OCI-LY3 (cell line): Measurements from ENCODE around the gene USP6.
"Not testable (repeated sequence)": the region's sequence is repeated elsewhere in the genome, so short reads cannot be mapped to it uniquely, and the experiment has no call there.

Experiments used
- H2AFZ ChIP-seq: fragments of 200-600, 300-600 bp; shearing (Covaris generic); 2 replicates; pipeline ENCODE4 v1.6.0; 2014; ENCODE audit warnings: antibody characterized with exemption, low read depth, low read length
- H3K27ac ChIP-seq: fragments of 200-600, 300-600 bp; sonication (generic); 2 replicates; pipeline ENCODE4 v1.5.1; 2014; ENCODE audit warnings: mild to moderate bottlenecking, low read length, moderate library complexity, mixed read lengths
- H3K27me3 ChIP-seq: fragments of 200-600, 300-600 bp; sonication (generic); 2 replicates; pipeline ENCODE4 v1.6.1; 2014; ENCODE audit warnings: low read depth, low read length, mixed read lengths
- H3K36me3 ChIP-seq: fragments of 200-600, 300-600 bp; sonication (generic); replicated peaks from 2 replicates; pipeline ENCODE3; 2014; ENCODE audit warnings: low read depth, low read length, mixed read lengths
- H3K4me1 ChIP-seq: fragments of 300-600, 200-600 bp; sonication (generic); 2 replicates; pipeline ENCODE4 v1.6.1; 2014; ENCODE audit warnings: low read length, mixed read lengths
- H3K4me2 ChIP-seq: fragments of 200-600, 300-600 bp; sonication (generic); 2 replicates; pipeline ENCODE4 v1.6.1; 2014; ENCODE audit warnings: low read length, mixed read lengths
- H3K4me3 ChIP-seq: fragments of 300-600, 200-600 bp; sonication (generic); 2 replicates; pipeline ENCODE4 v1.5.1; 2014; ENCODE audit warnings: antibody characterized with exemption, mild to moderate bottlenecking, low read length, moderate library complexity
- H3K79me2 ChIP-seq: fragments of 300-600, 200-600 bp; shearing (Covaris generic); 2 replicates; pipeline ENCODE4 v1.6.1; 2014; ENCODE audit warnings: mild to moderate bottlenecking, low read length, mixed read lengths
- H3K9ac ChIP-seq: fragments of 300-600, 200-600 bp; shearing (Covaris generic); 2 replicates; pipeline ENCODE4 v1.6.0; 2014; ENCODE audit warnings: mild to moderate bottlenecking, low read length, moderate library complexity
- H3K9me3 ChIP-seq: fragments of 200-600, 300-600 bp; shearing (Covaris generic); 2 replicates; pipeline ENCODE4 v1.6.1; 2014; ENCODE audit warnings: low read length, mixed read lengths; ENCODE audit not compliant: insufficient read depth
- H4K20me1 ChIP-seq: fragments of 200-600, 300-600 bp; sonication (generic); 2 replicates; pipeline ENCODE4 v1.6.1; 2016; ENCODE audit warnings: low read length, mixed read lengths; ENCODE audit not compliant: insufficient read depth
- CTCF ChIP-seq: fragments of 200-600, 300-600 bp; sonication (generic); IDR thresholded peaks from 2 replicates; pipeline ENCODE4 v1.5.1; 2014; ENCODE audit warnings: antibody characterized with exemption, low read length, low read depth
- EZH2phosphoT487 ChIP-seq: fragments of 200-600 bp; shearing (Covaris generic); IDR thresholded peaks from 2 replicates; pipeline ENCODE4 v1.6.1; 2018; ENCODE audit warnings: antibody characterized with exemption, mixed run types, low read depth

Gene USP6

GRCh38 chr17:5139458-5139732, 23.6 kb downstream of the USP6 start:
- Histone ChIP-seq H3K36me3 (no peaks in the 10 kb centered on the region), H2AFZ (no peak overlapping the region), H3K79me2 (no peaks in the 10 kb centered on the region), H4K20me1 (no peaks in the 10 kb centered on the region), H3K9me3 (no peaks in the 10 kb centered on the region), H3K27ac (no peak overlapping the region), H3K27me3 (no peaks in the 10 kb centered on the region), H3K4me3 (no peak overlapping the region), H3K9ac (no peak overlapping the region), H3K4me1 (no peaks in the 10 kb centered on the region), H3K4me2 (no peak overlapping the region)
- TF ChIP-seq CTCF (no peak), EZH2phosphoT487 (no peak)

- not testable (repeated sequence) for H3K4me2 ChIP-seq, H3K36me3 ChIP-seq, H2AFZ ChIP-seq, H3K4me1 ChIP-seq, H3K79me2 ChIP-seq, H3K4me3 ChIP-seq, H3K9me3 ChIP-seq, H3K9ac ChIP-seq, H4K20me1 ChIP-seq, H3K27me3 ChIP-seq, H3K27ac ChIP-seq
Measured at GRCh38 chr17:5142877-5143276, 27.0 kb downstream of the USP6 start.

GRCh38 chr17:5146122-5146521, 30.3 kb downstream of the USP6 start:
- not testable (repeated sequence) for H3K9me3 ChIP-seq, H3K79me2 ChIP-seq, H3K27ac ChIP-seq, H3K27me3 ChIP-seq, H3K4me1 ChIP-seq, H3K4me2 ChIP-seq, H4K20me1 ChIP-seq, H2AFZ ChIP-seq, H3K36me3 ChIP-seq, H3K9ac ChIP-seq, H3K4me3 ChIP-seq

GRCh38 chr17:5160702-5161101, 44.9 kb downstream of the USP6 start:
- H3K4me3 ChIP-seq, H3K9ac ChIP-seq, H3K36me3 ChIP-seq, H4K20me1 ChIP-seq, H3K4me2 ChIP-seq, H3K79me2 ChIP-seq, H3K9me3 ChIP-seq, H3K27ac ChIP-seq, H3K27me3 ChIP-seq, H3K4me1 ChIP-seq, H2AFZ ChIP-seq: not testable (repeated sequence)

GRCh38 chr17:5161793-5162192, 46.0 kb downstream of the USP6 start:
- not testable (repeated sequence) for H3K79me2 ChIP-seq, H3K9me3 ChIP-seq, H3K36me3 ChIP-seq, H3K9ac ChIP-seq, H3K27ac ChIP-seq, H2AFZ ChIP-seq, H4K20me1 ChIP-seq, H3K4me1 ChIP-seq, H3K4me3 ChIP-seq, H3K27me3 ChIP-seq
- H3K4me2 ChIP-seq = peak overlapping the region; percentile 30; the same call in 1 of the 2 replicates

GRCh38 chr17:5164436-5164835, 48.6 kb downstream of the USP6 start:
- Histone ChIP-seq H3K4me1 (peaks cover 10% of the 10 kb centered on the region; the same call in 1 of the 2 replicates), H3K9ac (no peak overlapping the region), H2AFZ (no peak overlapping the region), H4K20me1 (no peaks in the 10 kb centered on the region), H3K36me3 (no peaks in the 10 kb centered on the region), H3K27me3 (no peaks in the 10 kb centered on the region), H3K27ac (no peak overlapping the region), H3K79me2 (no peaks in the 10 kb centered on the region), H3K4me3 (no peak overlapping the region), H3K9me3 (no peaks in the 10 kb centered on the region), H3K4me2 (no peak overlapping the region)
- TF ChIP-seq CTCF (no peak), EZH2phosphoT487 (no peak)

GRCh38 chr17:5165791-5166564, 50.1 kb downstream of the USP6 start:
- not testable (repeated sequence) for H3K4me3 ChIP-seq, H4K20me1 ChIP-seq, H3K36me3 ChIP-seq, H3K79me2 ChIP-seq, H3K27ac ChIP-seq, H3K9ac ChIP-seq, H3K4me2 ChIP-seq, H3K27me3 ChIP-seq, H2AFZ ChIP-seq, H3K9me3 ChIP-seq, H3K4me1 ChIP-seq

GRCh38 chr17:5175027-5175426, 59.2 kb downstream of the USP6 start:
- not testable (repeated sequence) for H3K9ac ChIP-seq, H3K27ac ChIP-seq, H3K79me2 ChIP-seq, H2AFZ ChIP-seq, H3K4me1 ChIP-seq, H3K36me3 ChIP-seq, H3K4me2 ChIP-seq, H3K27me3 ChIP-seq, H3K4me3 ChIP-seq, H3K9me3 ChIP-seq, H4K20me1 ChIP-seq
